ENCODE data around the gene RNASE9.

The RNASE9 gene

DNA sequence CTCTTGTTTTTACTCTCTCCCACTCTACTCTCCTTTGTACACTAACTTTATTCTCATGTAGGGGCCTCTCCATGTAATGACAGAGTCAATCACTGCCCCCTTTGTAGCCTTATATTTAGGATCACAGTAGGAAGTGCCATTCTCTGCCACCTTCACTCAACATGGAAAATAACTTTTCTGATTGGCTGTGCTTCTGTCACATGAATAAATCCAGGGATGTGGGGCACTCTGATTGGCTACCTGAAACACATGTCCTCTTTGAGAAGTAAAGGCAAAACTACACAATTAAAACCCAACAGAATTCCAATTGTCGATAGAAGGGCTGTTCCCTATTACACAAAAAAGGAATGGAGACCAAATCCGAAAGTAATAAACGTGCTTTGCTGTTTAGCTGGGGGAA lies at the start of gene RNASE9:
RNASE9 (minus strand) TSS at position 87 of the 400 bp plus-strand sequence.
- Histone ChIP-seq H3K9me3 (ENCODE audit: insufficient read depth, low read length) (no peaks in the 10 kb centered on the region; the same call in 1 of the 2 replicates), H3K36me3 (ENCODE audit: insufficient read depth, insufficient read length, low read length) (no peaks in the 10 kb centered on the region), H3K9ac (ENCODE audit: insufficient read length, low read depth) (no peak within 1 kb of the TSS), H3K4me1 (ENCODE audit: insufficient read depth, insufficient read length) (peaks cover 3% of the 10 kb centered on the region), H3K27me3 (ENCODE audit: insufficient read depth, insufficient read length) (no peaks in the 10 kb centered on the region), H3K4me3 (ENCODE audit: insufficient read length, low read depth) (no peak within 1 kb of the TSS)
- DNase-seq (ENCODE audit: low read depth, low spot score): no peak
- TF ChIP-seq ZNF274 (IDR thresholded peaks at IDR 0.05; ENCODE audit: low read depth, low read length): no peak
- TF ChIP-seq YY1 (IDR thresholded peaks at IDR 0.05; ENCODE audit: insufficient read depth, insufficient read length): no peak
- TF ChIP-seq SUZ12 (IDR thresholded peaks at IDR 0.05; ENCODE audit: extremely low read depth, insufficient read depth, insufficient read length): no peak

DNA sequence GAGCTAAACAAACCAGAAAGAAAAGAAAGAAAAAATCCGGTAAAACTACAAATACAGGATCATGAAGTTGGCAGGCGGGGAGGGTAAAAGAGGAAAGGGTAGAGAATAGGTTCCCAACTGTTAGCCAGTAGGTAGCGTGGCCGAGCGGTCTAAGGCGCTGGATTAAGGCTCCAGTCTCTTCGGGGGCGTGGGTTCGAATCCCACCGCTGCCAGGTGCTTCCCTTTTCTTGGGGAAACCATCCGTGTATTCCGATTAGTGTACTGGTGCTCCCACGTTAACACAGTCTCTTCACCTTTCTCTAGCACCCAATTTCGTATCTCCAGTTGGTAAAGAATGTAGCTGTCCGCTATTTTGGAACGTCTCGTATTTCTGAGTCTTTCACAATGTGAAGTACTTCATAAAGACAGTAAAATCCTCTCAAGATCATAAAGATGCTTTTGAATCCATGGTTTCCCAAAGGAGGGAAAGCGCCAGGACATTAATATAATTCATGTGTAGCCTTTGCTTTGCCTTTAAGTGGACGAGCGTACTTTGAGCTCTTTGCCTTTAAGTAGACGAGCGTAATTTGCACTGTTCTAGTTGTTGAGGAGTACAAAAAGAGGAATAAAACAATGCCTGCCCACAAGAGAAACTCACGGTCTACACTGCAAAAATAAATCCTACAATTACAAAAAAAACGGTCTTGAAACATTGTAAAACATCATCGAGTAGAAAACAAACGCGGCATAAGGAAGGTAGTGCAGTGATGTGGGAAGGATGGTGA lies 49.3 kb upstream of the RNASE9 start:
- Histone ChIP-seq H3K4me1 (ENCODE audit: insufficient read depth, insufficient read length) (peaks cover 2% of the 10 kb centered on the region), H3K27me3 (ENCODE audit: insufficient read depth, insufficient read length) (no peaks in the 10 kb centered on the region), H3K9ac (ENCODE audit: insufficient read length, low read depth) (peak overlapping the region; percentile 86), H3K4me3 (ENCODE audit: insufficient read length, low read depth) (peak overlapping the region; percentile 89), H3K36me3 (ENCODE audit: insufficient read depth, insufficient read length, low read length) (no peaks in the 10 kb centered on the region), H3K9me3 (ENCODE audit: insufficient read depth, low read length) (no peaks in the 10 kb centered on the region)
- TF ChIP-seq ZNF274 (IDR thresholded peaks at IDR 0.05; ENCODE audit: low read depth, low read length) (no peak), YY1 (IDR thresholded peaks at IDR 0.05; ENCODE audit: insufficient read depth, insufficient read length) (no peak), SUZ12 (IDR thresholded peaks at IDR 0.05; ENCODE audit: extremely low read depth, insufficient read depth, insufficient read length) (no peak)
- no peak for DNase-seq (ENCODE audit: low read depth, low spot score)

DNA sequence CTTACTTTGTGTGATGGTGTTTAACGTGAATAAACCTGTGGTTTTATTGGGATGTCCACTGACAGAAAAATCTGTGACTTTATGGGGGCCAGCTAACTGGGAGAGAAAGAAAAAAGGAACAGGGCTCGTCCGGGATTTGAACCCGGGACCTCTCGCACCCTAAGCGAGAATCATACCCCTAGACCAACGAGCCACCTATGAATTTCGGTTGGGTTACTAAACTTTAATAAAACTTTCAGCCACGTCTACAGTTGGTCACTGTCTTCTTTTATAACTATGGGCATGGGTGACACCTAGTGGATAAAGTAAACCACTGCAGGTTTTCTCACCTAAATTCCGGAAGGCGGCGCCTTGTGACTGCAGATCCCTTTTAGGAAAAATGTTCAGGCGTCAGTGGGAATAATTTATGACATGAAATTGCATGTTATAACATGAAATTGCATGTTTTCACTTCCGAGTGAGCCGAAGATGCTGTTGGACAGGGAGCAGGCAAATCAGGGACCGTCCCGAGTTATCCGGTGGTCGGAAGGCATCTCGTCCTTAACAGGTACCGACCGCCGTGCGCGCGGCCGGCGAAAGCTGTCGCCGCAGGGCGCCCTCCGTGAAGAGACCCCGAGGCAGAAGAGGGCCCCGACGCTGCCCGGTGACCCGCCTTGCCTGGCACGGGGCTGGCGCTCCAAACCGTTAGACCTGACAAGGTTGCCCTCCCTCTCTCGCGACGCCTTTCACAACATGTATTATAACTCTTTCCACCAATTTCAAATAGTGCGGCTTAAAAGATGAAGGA lies 48.6 kb upstream of the RNASE9 start:
- H3K4me3 ChIP-seq (ENCODE audit: insufficient read length, low read depth): peak overlapping the region; percentile 89
- no peak for TF ChIP-seq YY1 (IDR thresholded peaks at IDR 0.05; ENCODE audit: insufficient read depth, insufficient read length)
- no peak for TF ChIP-seq SUZ12 (IDR thresholded peaks at IDR 0.05; ENCODE audit: extremely low read depth, insufficient read depth, insufficient read length)
- TF ChIP-seq ZNF274 (IDR thresholded peaks at IDR 0.05; ENCODE audit: low read depth, low read length): no peak
- no peaks in the 10 kb centered on the region for H3K27me3 ChIP-seq (ENCODE audit: insufficient read depth, insufficient read length)
- no peaks in the 10 kb centered on the region for H3K9me3 ChIP-seq (ENCODE audit: insufficient read depth, low read length)
- peaks cover 2% of the 10 kb centered on the region for H3K4me1 ChIP-seq (ENCODE audit: insufficient read depth, insufficient read length)
- peak overlapping the region; percentile 86 for H3K9ac ChIP-seq (ENCODE audit: insufficient read length, low read depth)
- no peak for DNase-seq (ENCODE audit: low read depth, low spot score)
- H3K36me3 ChIP-seq (ENCODE audit: insufficient read depth, insufficient read length, low read length): no peaks in the 10 kb centered on the region

DNA sequence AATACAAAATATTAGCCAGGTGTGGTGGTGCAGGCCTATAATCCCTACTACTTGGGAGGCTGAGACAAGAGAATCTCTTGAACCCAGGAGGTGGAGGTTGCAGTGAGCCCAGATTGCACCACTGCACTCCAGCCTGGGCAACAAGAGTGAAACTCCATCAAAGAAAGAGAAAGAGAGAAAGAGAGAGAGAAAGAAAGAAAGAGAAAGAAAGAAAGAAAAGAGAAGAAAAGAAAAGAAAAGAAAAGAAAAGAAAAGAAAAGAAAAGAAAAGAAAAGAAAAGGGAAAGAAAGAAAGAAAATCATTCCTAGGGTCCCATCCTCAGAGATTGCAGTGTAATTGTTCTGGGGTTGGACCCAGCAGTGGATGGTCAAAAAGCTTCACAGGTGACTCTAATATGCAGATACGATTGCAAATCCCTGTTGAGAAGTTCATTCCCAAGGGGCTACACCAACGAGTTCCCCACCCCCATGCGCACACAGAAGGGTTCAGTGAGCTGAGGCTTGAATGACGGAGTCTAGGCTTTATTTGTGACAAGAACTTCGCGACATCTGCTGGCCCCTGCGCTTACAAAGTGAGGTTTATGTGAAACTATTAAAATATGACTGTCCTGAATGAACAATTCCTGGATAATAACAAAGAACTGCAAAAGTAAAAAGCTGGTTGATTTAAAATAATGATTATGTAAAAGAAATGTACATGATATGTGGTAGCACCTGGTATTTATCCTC lies 47.7 kb upstream of the RNASE9 start:
- H3K4me3 ChIP-seq (ENCODE audit: insufficient read length, low read depth): no peak overlapping the region
- TF ChIP-seq ZNF274 (IDR thresholded peaks at IDR 0.05; ENCODE audit: low read depth, low read length): no peak
- TF ChIP-seq YY1 (IDR thresholded peaks at IDR 0.05; ENCODE audit: insufficient read depth, insufficient read length): no peak
- TF ChIP-seq SUZ12 (IDR thresholded peaks at IDR 0.05; ENCODE audit: extremely low read depth, insufficient read depth, insufficient read length): no peak
- no peaks in the 10 kb centered on the region for H3K36me3 ChIP-seq (ENCODE audit: insufficient read depth, insufficient read length, low read length)
- no peaks in the 10 kb centered on the region for H3K9me3 ChIP-seq (ENCODE audit: insufficient read depth, low read length)
- no peak for DNase-seq (ENCODE audit: low read depth, low spot score)
- no peak overlapping the region for H3K9ac ChIP-seq (ENCODE audit: insufficient read length, low read depth)
- H3K4me1 ChIP-seq (ENCODE audit: insufficient read depth, insufficient read length): peaks cover 2% of the 10 kb centered on the region
- H3K27me3 ChIP-seq (ENCODE audit: insufficient read depth, insufficient read length): no peaks in the 10 kb centered on the region

DNA sequence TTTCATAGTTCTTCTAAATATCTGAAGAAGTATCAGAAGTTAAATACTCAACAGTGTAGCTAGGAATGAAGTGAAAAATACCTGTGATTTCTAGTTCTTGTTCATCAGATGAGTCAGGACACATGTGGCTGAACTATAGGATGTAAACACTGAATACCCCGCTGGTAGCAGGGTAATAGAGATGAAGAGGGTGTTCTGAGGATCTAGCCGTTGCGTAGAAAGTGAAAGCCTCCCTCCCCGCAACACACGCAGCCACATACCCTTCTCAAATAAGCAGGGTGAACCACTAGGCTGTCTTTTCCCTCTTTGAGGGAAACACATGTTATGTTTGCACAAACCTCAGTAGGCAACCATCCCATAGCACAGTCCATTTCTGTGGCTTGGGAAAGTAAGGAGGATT lies 46.8 kb upstream of the RNASE9 start:
- TF ChIP-seq YY1 (IDR thresholded peaks at IDR 0.05; ENCODE audit: insufficient read depth, insufficient read length): no peak
- TF ChIP-seq SUZ12 (IDR thresholded peaks at IDR 0.05; ENCODE audit: extremely low read depth, insufficient read depth, insufficient read length): no peak
- TF ChIP-seq ZNF274 (IDR thresholded peaks at IDR 0.05; ENCODE audit: low read depth, low read length): no peak
- no peaks in the 10 kb centered on the region for H3K9me3 ChIP-seq (ENCODE audit: insufficient read depth, low read length)
- no peak for DNase-seq (ENCODE audit: low read depth, low spot score)
- no peaks in the 10 kb centered on the region for H3K36me3 ChIP-seq (ENCODE audit: insufficient read depth, insufficient read length, low read length)
- no peak overlapping the region for H3K4me3 ChIP-seq (ENCODE audit: insufficient read length, low read depth)
- no peak overlapping the region for H3K9ac ChIP-seq (ENCODE audit: insufficient read length, low read depth)
- no peaks in the 10 kb centered on the region for H3K4me1 ChIP-seq (ENCODE audit: insufficient read depth, insufficient read length)
- H3K27me3 ChIP-seq (ENCODE audit: insufficient read depth, insufficient read length): no peaks in the 10 kb centered on the region

DNA sequence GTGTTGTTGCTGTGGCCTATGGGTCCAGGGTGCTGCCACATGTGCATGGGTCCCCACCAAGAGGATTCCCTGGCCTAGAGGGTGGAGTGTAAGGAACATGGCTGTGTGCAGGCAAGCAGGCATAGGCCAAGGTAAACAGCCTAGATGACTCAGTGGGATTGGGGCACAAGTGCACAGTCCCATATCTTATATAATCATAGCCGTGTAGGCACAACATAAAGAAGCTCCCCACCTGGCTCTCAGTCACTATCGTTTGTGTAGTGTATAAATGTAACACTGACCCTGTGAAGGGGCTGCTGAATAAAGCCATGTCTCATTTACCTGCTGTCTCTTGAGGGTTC lies 46.0 kb upstream of the RNASE9 start:
- TF ChIP-seq ZNF274 (IDR thresholded peaks at IDR 0.05; ENCODE audit: low read depth, low read length) (no peak), SUZ12 (IDR thresholded peaks at IDR 0.05; ENCODE audit: extremely low read depth, insufficient read depth, insufficient read length) (no peak), YY1 (IDR thresholded peaks at IDR 0.05; ENCODE audit: insufficient read depth, insufficient read length) (no peak)
- no peak overlapping the region for H3K4me3 ChIP-seq (ENCODE audit: insufficient read length, low read depth)
- H3K9ac ChIP-seq (ENCODE audit: insufficient read length, low read depth): no peak overlapping the region
- H3K36me3 ChIP-seq (ENCODE audit: insufficient read depth, insufficient read length, low read length): no peaks in the 10 kb centered on the region
- no peaks in the 10 kb centered on the region for H3K27me3 ChIP-seq (ENCODE audit: insufficient read depth, insufficient read length)
- DNase-seq (ENCODE audit: low read depth, low spot score): no peak
- no peaks in the 10 kb centered on the region for H3K4me1 ChIP-seq (ENCODE audit: insufficient read depth, insufficient read length)
- no peaks in the 10 kb centered on the region for H3K9me3 ChIP-seq (ENCODE audit: insufficient read depth, low read length)
